ENCODE data around the gene CWC15. TPM values are rescaled to one million over a fixed set of nuclear protein-coding genes. Genes with fewer than 3 reads are reported as not detected.
"Not testable (repeated sequence)": the region's sequence is repeated elsewhere in the genome, so short reads cannot be mapped to it uniquely, and the experiment has no call there.

The CWC15 gene
- total RNA-seq, result 71.1 and 75.9 TPM in 2 replicates

DNA sequence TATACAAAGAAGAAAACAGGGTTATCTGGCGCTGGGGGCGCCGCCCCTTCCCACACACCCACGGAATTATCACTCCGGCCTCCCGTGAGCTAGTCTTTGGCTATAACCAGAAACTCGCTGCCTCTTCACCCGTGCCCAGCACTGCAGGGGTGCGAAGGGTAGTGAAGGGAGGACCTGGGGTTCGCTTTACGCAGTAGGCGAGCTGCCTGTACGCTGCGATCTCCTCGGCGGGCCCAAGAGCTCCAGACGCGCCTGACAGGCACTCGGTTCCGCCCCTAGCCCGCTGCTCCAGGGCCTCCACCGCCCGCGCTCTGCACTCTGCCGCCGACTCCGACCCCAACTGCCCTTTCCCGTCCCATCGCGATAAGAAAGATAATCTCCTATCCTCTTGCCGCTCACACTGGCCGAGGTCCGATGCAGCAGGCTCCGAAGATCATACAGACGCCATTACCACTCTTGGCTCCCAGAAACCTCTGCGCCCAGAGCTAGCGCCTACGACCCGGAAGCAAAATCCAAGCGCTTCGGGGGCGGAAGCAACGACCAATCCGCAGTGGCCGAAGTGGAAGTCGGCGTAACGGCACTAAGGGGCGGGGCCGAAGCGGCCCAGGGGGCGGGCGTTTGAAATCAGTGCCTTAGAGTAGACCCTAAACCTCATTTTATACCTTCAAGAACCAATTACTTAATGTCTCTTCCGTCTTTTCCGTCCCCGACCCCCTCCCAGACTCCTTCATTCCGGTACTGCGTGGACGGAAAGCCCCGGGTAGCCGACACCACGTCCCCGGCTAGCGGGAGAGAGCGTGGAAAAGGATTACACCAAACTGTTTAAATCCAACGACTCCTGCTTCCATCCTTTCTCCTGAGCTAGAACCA is at the start of gene CWC15, which contains the start of gene KDM4D:
Gene CWC15, minus strand, starts transcription at position 458 of the 870 bp plus-strand sequence. CDS start 1,371 bp downstream, outside the sequence.
Gene KDM4D, plus strand, starts transcription at position 611 of the 870 bp plus-strand sequence. CDS start 23,664 bp downstream, outside the sequence.
- intact Hi-C loops (cut with micrococcal nuclease), result loop anchor here (1.0 to 10.0 kb wide), 21 partner anchors 49 to 1454 kb away; partner anchors contain the start of genes ANKRD49, C11orf54, CEP295 and ENDOD1

DNA sequence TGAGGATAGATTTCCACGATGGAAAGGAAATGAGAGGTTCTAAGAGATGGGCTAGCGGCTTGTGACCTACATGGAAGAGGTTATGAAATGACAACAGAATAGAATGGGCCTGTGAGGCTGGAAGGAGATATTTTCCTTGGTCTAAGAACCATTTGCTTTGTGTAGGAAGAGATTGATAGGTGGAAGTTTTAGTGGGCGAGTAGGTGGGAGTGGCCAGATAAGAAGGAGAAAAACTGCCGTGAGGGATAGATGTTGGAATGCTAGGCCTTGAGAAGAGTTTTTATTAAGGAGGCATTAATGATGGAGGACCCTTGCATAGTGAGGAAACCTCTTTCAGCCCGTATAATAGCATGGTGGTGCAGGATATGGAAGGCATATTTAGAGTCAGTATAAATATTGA is 48.1 kb upstream of the CWC15 start:
- intact Hi-C loops (cut with micrococcal nuclease), result not testable (repeated sequence)

DNA sequence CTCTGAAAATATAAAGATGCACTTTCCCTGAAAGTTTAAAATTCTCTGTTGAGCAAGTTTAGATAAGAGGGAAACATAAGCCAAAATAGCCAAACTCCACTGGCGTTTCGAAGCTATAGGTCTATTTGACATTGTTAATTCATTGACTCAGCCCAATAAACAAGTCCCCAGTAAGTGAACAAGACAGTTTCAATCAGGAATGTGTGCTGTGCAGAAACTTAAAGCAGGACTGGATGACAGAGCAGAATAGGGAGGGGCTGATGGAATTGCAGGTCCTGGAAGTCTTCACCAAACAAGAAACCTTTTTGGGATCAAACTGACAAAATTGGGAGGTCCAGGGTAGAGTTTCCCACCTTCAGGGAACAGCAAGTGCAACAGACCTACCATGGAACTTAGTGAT is 42.8 kb upstream of the CWC15 start:
- intact Hi-C loops (cut with micrococcal nuclease), result no loop called here

DNA sequence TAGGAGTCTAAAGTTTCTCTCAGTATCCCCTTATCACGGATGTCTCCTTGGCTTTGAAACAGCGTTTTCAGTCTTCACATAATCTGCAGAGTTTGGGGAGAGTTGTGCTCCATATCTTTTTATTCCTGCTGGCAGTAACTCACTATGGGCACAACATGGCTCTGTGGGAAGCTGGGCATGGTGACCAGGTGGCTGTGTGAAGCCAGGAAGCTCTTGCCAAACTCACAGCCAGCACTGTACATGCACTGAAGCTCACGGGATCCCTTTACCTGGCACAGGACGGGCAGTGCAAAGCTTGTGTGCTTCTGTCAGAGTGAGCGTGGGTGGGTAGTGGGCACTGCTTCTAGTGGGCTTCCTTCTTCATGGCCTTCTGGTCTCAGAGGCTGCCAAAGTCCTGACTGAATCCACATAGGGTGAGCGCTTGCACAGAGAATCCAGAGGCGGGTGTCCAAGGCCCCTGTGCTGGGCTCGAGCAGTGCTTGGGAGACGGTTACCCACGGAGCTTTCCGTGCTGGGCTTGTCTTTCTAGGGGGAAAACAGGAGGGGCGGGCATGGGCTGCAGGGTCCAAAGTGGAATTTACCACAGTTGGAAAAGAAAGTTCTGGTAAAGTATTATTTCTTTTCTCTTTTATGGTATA is 40.9 kb upstream of the CWC15 start:
- intact Hi-C loops (cut with micrococcal nuclease), result no loop called here

- intact Hi-C loops (cut with micrococcal nuclease), result no loop called here
These were observed 38.0 kb upstream of the CWC15 start for GRCh38 chr11:95011376-95011775.

DNA sequence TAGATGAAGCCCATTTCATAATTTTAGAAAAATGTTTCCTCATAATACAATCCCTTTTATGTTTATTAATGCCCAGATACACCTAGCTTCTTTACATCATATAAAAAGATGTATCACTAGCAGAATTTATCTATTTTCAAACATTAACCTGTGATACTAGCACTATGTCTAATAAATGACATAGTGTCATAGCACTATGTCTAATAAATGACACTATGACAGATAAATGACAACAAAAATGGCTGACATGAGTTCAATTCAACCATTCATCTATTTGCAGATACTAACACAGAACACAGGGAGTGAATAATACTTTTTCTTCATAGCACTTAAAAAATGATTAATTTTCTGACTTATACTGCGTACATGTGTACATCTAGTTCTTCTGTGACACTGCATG is 32.3 kb upstream of the CWC15 start:
- intact Hi-C loops (cut with micrococcal nuclease), result no loop called here

GRCh38 chr11:95003716-95004115 is 30.4 kb upstream of the CWC15 start:
- intact Hi-C loops (cut with micrococcal nuclease), result no loop called here

DNA sequence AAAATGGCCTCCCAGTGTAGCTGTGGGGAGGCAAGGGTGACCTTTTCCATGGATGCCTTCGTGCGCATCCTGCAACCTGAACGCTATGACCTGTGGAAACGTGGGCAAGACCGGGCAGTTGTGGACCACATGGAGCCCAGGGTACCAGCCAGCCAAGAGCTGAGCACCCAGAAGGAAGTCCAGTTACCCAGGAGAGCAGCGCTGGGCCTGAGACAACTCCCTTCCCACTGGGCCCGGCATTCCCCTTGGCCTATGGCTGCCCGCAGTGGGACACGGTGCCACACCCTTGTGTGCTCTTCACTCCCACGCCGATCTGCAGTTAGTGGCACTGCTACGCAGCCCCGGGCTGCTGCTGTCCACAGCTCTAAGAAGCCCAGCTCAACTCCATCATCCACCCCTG is 24.9 kb upstream of the CWC15 start:
- intact Hi-C loops (cut with micrococcal nuclease), result no loop called here

GRCh38 chr11:94997437-94997836 is 24.1 kb upstream of the CWC15 start:
- intact Hi-C loops (cut with micrococcal nuclease), result no loop called here

DNA sequence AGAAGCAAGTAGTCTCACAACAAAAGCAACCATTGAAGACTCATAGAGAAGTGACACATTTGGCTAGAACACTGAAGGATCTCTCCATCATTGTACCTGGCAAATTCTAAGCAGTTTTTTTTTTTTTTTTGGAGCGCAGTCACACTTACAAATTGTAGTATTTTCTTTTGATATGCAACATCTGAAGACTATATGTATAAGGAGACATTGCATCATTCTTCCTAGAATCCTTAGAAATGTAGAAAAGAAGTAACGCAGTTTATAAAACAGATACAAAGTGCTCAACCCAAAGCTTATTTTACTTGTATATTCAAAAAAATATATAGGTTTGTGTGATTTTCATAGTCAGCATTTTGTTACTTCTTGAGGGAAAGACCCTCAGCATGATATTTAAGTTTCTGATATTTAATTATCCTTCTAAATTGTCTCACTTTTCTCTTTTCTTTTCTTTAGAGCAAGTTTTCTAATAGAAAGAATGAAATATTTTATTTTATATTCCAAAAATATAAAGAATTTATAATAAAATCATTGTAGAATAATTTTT is 20.1 kb upstream of the CWC15 start:
- intact Hi-C loops (cut with micrococcal nuclease), result no loop called here

GRCh38 chr11:94988748-94989147 is 15.4 kb upstream of the CWC15 start:
- intact Hi-C loops (cut with micrococcal nuclease), result no loop called here

DNA sequence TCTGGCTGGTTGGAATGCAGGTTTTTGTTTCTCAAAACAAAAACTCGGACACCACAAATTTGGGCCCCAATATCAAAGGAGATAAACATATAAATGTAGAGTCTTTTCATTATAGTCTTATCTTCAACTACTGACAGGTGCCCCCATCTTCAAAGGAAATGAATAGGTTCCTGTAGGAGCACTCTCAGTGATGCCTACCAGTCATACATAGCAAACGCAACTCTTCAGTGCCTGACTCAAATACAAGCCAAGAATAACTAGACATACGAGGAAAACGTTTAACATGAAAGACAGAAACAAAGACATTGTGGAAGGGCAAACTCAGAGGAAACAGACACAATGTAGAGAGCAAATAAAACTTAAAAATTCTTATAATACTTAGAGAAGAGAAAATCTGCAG is 14.0 kb upstream of the CWC15 start:
- intact Hi-C loops (cut with micrococcal nuclease), result no loop called here

DNA sequence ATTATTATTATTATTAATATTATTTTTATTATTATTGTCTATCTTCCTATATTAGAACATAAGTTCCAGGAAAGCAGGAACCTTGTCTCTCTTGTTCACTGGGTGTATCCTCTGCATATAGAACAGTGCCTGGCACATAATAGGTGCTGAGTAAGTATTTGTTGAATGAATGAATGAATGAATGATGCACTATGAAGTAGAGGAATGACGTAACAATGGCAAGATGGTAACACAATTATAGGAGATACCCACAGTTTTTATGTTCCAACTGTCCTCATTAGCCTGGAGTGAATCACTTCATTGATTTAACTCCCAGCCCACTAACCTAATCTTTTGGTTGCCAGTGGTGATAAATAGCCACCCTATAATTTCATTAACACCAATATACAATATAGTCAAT is 2.2 kb upstream of the CWC15 start:
- intact Hi-C loops (cut with micrococcal nuclease), result loop anchor here (10.0 kb wide), 1 partner anchor 1039 kb away; no protein-coding TSS in a partner anchor

DNA sequence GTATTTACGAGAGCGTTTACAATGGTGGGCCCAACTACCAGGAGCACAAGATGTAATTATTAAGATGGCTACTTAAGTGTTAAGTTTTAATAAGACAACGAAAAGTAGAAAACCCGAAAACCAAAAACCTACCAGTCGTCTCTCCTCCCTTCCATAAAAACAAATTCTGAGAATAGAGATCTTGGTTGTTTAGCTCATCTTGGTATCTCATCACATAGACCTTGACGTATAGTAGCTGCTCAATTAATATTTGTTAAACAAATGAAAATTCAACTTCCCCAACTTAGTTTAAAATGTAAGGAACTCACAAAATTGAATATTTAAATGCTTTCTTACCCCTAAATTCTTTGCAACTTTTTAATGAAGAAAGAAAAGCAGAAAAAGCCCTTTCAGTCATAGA is 822 bp upstream of the CWC15 start:
- intact Hi-C loops (cut with micrococcal nuclease), result loop anchor here (5.0 to 10.0 kb wide), 3 partner anchors 187 to 1041 kb away; partner anchors contain the start of gene MTMR2

DNA sequence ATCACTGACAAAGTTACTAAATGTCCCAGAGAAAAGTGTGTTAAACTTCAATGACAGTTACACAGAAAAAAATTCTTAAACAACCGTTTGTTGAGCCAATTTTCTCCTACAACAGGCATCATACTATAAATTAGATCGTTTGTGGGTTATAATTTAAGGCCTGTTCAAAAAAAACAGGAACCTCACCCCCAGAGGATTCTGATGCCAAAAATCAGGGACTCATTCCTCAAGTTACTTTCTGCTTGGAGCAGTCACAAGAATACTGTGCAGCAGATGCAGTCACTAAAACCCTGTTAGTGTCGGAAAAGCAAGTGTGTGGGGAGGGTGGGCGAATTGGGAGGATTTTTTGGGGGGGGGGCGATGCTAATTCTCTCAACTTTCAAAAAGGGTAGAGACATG is 657 bp downstream of the CWC15 start:
- intact Hi-C loops (cut with micrococcal nuclease), result loop anchor here (1.0 to 10.0 kb wide), 21 partner anchors 48 to 1455 kb away; partner anchors contain the start of genes ANKRD49, C11orf54, CEP295 and ENDOD1

GRCh38 chr11:94968334-94968958 is 4.9 kb downstream of the CWC15 start:
- intact Hi-C loops (cut with micrococcal nuclease), result loop anchor here (1.0 kb wide), 1 partner anchor 345 kb away; no protein-coding TSS in a partner anchor

DNA sequence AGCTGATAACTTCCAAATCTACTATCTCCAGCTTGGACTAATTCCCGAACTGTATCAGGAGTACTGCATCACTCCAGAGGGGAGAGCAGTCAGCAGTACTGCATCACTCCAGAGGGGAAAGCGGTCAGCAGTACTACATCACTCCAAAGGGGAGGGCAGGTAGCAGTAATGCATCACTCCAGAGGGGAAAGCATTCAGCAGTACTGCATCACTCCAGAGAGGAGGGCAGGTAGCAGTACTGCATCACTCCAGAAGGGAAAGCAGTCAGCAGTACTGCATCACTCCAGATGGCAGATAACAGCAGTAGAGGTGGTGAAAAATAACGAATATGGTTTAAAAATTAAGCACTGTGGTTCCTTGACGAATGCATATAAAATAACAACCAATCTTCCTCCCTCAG is 8.4 kb downstream of the CWC15 start:
- intact Hi-C loops (cut with micrococcal nuclease), result no loop called here

DNA sequence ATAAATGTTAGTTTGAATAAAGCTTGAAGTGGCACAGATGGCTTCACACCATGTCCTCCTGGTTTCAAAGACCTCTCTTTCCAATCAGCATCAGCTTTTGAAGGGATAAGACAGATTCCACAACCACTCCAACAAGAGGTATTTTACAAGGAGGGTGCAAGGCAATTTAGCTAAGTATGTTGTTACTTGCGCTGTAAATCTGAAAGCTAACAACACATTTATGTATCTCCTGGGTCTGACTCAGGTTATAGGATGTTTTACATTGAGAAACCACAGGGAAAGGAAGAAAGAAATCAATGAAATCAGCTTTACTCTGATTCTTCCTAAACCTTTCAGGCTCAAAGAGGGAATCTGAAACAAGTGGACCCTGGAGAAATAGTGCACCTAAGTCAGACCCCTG is 12.1 kb downstream of the CWC15 start:
- intact Hi-C loops (cut with micrococcal nuclease), result no loop called here

DNA sequence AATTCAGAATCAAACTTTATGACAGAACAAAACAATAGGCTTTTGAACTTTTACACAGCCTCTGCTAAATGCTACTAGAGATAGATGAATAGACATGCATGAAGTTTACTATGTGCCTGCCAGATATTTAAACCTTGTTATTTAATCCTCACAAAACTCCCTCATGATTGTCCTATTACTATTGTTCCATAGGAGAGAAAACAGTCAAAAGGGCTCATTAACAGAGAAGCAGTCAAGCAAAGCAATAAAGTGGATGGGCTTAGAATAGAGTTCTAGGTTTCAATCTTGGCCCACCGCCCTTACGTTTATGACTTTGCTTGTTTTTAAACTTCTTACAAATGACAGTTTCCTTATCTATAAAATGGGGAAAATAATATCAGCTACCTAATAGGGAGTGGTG is 12.9 kb downstream of the CWC15 start:
- intact Hi-C loops (cut with micrococcal nuclease), result no loop called here

- intact Hi-C loops (cut with micrococcal nuclease), result no loop called here
These were observed 14.2 kb downstream of the CWC15 start for GRCh38 chr11:94959179-94959578.

- intact Hi-C loops (cut with micrococcal nuclease), result no loop called here
These were observed 15.1 kb downstream of the CWC15 start for GRCh38 chr11:94958121-94958696.

All from T-helper 1 cell treated with Interleukin-12 subunit alpha and Interleukin-12 subunit beta and Interleukin-4 antibody, amounts not matched to agents 30 ng/mL and 1 ng/mL, for 36 hours (primary cell).